Kidney (tissue), 14 donors: ENCODE results near the gene C3orf20. TPM values are rescaled to one million over a fixed set of nuclear protein-coding genes. Genes with fewer than 3 reads are reported as not detected.

Experiments
- DNase-seq, 5 donors: peaks; one replicate each; pipeline ENCODE4 v3.0.0-alpha.2; 2013 to 2020
- FAIRE-seq: peaks from 2 replicates; lab custom pipeline; 2012; peaks lifted over from hg19 to GRCh38; lab: Jason Lieb, UNC
- H3K27ac ChIP-seq, 2 donors: one replicate each; pipeline ENCODE4 v1.7.0; 2013; ENCODE audit warnings: low read depth in 2 of 2, low read length in 2 of 2, inconsistent platforms in 1 of 2
- H3K27me3 ChIP-seq: one replicate; pipeline ENCODE4 v1.7.1; 2013; ENCODE audit warnings: low read length, inconsistent platforms; ENCODE audit not compliant: control insufficient read depth, insufficient read depth
- H3K36me3 ChIP-seq, 3 donors: one replicate each; pipeline versions ENCODE4 v1.7.0 to v1.7.1; 2013; ENCODE audit warnings: low read length in 3 of 3, control low read depth in 1 of 3, inconsistent platforms in 1 of 3; ENCODE audit not compliant: insufficient read depth in 3 of 3, control insufficient read depth in 2 of 3
- H3K4me1 ChIP-seq, 3 donors: one replicate each; pipeline versions ENCODE4 v1.7.0 to v1.7.1; 2013; ENCODE audit warnings: low read length in 3 of 3, inconsistent platforms in 1 of 3, low read depth in 1 of 3; ENCODE audit not compliant: control insufficient read depth in 2 of 3, insufficient read depth in 2 of 3
- H3K4me3 ChIP-seq, 3 donors: one replicate each; pipeline versions ENCODE4 v1.7.0 to v1.8.1; 2013; ENCODE audit warnings: low read length in 3 of 3, control low read depth in 1 of 3, inconsistent platforms in 1 of 3
- H3K9ac ChIP-seq, 3 donors: one replicate each; pipeline versions ENCODE4 v1.7.0 to v1.7.1; 2013; ENCODE audit warnings: low read length in 3 of 3, control low read depth in 1 of 3, inconsistent platforms in 1 of 3
- H3K9me3 ChIP-seq, 3 donors: one replicate each; pipeline versions ENCODE4 v1.7.0 to v1.7.1; 2013; ENCODE audit warnings: low read length in 3 of 3, control low read depth in 1 of 3, inconsistent platforms in 1 of 3; ENCODE audit not compliant: control insufficient read depth in 2 of 3, insufficient read depth in 1 of 3
- intact Hi-C: fragments of 100-400 bp; cut with DNase I; formaldehyde crosslinking; loops from one replicate; pipeline ENCODE4 v1.11.1; 2022
- polyA plus RNA-seq: library from polyadenylated mRNA; stranded (reverse); fragments of 350-450 nt; fragmentation: Illumina TruSeq; extraction: RNeasy Lipid Tissue Mini Kit (QIAGEN cat#74804); gene quantifications from one replicate; pipeline ENCODE4 v1.2.3, GENCODE V29; 2014; ENCODE audit warnings: low read depth, low replicate concordance; ENCODE audit not compliant: insufficient read depth
- total RNA-seq: library from RNA; stranded (reverse); fragmentation: NEBNext Ultra II Directional; extraction: Animal tissue kit (Norgen Biotek cat#: 25700); gene quantifications from one replicate; pipeline ENCODE4 v1.2.1, GENCODE V29; 2021
- TF ChIP-seq, protein P1 (sequence below): IDR thresholded peaks from 3 replicates; pipeline ENCODE4 v1.5.1; 2012; ENCODE audit warnings: mild to moderate bottlenecking, moderate library complexity, borderline replicate concordance; ENCODE audit not compliant: insufficient read depth; ENCODE audit errors: extremely low read depth
- donor health status: control.
- donor health status: control.
- donor health status: control.
- donor health status: control.
- donor health status: control.
- donor health status: DM: yes; HTN: yes; CAD: no.
- donor health status: Normal renal cell carcinoma (clear cell type).

The C3orf20 gene
- total and polyA plus RNA-seq, 2 donors from 2014 or later: 0.16 TPM; not detected in 1

- Histone ChIP-seq H3K9me3 (no peaks in the 10 kb centered on the region), H3K4me3 (no peak overlapping the region), H3K36me3 (no peaks in the 10 kb centered on the region), H3K9ac (no peak overlapping the region), H3K27ac (no peak overlapping the region), H3K4me1 (no peaks in the 10 kb centered on the region), H3K27me3 (no peaks in the 10 kb centered on the region)
- intact Hi-C loops: loop anchor here (10.0 kb wide), 1 partner anchor 119 kb away; no protein-coding TSS in a partner anchor
- FAIRE-seq (no peak), DNase-seq (peak in 3 of 5 donors; percentile 24 to 55 (median 27))
- TF ChIP-seq, protein P1, sequence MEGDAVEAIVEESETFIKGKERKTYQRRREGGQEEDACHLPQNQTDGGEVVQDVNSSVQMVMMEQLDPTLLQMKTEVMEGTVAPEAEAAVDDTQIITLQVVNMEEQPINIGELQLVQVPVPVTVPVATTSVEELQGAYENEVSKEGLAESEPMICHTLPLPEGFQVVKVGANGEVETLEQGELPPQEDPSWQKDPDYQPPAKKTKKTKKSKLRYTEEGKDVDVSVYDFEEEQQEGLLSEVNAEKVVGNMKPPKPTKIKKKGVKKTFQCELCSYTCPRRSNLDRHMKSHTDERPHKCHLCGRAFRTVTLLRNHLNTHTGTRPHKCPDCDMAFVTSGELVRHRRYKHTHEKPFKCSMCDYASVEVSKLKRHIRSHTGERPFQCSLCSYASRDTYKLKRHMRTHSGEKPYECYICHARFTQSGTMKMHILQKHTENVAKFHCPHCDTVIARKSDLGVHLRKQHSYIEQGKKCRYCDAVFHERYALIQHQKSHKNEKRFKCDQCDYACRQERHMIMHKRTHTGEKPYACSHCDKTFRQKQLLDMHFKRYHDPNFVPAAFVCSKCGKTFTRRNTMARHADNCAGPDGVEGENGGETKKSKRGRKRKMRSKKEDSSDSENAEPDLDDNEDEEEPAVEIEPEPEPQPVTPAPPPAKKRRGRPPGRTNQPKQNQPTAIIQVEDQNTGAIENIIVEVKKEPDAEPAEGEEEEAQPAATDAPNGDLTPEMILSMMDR: peak; percentile 83
Measured at GRCh38 chr3:14633819-14634424, 41.0 kb upstream of the C3orf20 start.

- no peak for FAIRE-seq
- TF ChIP-seq, protein P1: no peak
- Histone ChIP-seq H3K4me1 (no peaks in the 10 kb centered on the region), H3K36me3 (no peaks in the 10 kb centered on the region), H3K4me3 (no peak overlapping the region), H3K27ac (no peak overlapping the region), H3K27me3 (no peaks in the 10 kb centered on the region), H3K9ac (no peak overlapping the region), H3K9me3 (no peaks in the 10 kb centered on the region)
- no peak for DNase-seq
- intact Hi-C loops: loop anchor here (10.0 kb wide), 1 partner anchor 120 kb away; no protein-coding TSS in a partner anchor
Measured at GRCh38 chr3:14634763-14635400, 40.1 kb upstream of the C3orf20 start.

GRCh38 chr3:14636496-14637087, 38.3 kb upstream of the C3orf20 start:
- DNase-seq (no peak), FAIRE-seq (no peak)
- TF ChIP-seq, protein P1: no peak
- Histone ChIP-seq H3K36me3 (no peaks in the 10 kb centered on the region), H3K27me3 (no peaks in the 10 kb centered on the region), H3K27ac (no peak overlapping the region), H3K4me1 (peaks cover 0 to 2% (median 0%) of the 10 kb centered on the region in 3 donors), H3K4me3 (no peak overlapping the region), H3K9me3 (no peaks in the 10 kb centered on the region), H3K9ac (no peak overlapping the region)
- intact Hi-C loops: loop anchor here (10.0 kb wide), 1 partner anchor 122 kb away; no protein-coding TSS in a partner anchor
